Prostate gland (tissue), 2 donors: ENCODE results near the gene MRC1.

ENCODE experiments used
- POLR2AphosphoS5 ChIP-seq: sonication (generic); formaldehyde crosslinking; IDR thresholded peaks from one replicate; pipeline ENCODE4 v1.6.1; 2017; ENCODE audit warnings: antibody characterized with exemption
- TF ChIP-seq, protein P1 (sequence below), 4 experiments: fragments of 200-600 bp in 2 of 4; fragments of 450-650 bp in 2 of 4; sonication (generic) in 2 of 4; IDR thresholded peaks; 1 replicate in 3 of 4; 2 replicates in 1 of 4; pipeline ENCODE4 v1.5.1; 2016 to 2019; ENCODE audit warnings: antibody characterized with exemption in 4 of 4, mild to moderate bottlenecking in 2 of 4, moderate library complexity in 2 of 4

DNA sequence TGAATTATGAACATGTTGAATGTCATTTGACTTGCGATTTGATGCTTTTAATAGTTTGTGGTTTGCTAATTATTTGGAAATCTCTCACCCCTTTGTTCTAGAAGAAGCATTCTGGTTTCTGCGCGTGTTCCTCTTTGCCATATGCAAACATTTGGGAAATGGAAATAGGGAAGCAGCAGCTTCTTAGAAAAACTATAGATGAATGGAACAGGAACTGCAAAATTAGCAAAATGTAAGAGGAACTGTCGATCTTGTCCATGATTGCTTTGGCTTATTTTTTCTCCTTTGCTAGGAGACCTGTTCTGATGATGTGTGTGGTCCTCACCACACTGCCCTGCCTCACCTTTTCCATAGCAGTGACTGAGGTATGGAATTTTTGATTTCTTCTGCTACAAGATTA is 38.1 kb upstream of the MRC1 start:
- TF ChIP-seq, protein P1, sequence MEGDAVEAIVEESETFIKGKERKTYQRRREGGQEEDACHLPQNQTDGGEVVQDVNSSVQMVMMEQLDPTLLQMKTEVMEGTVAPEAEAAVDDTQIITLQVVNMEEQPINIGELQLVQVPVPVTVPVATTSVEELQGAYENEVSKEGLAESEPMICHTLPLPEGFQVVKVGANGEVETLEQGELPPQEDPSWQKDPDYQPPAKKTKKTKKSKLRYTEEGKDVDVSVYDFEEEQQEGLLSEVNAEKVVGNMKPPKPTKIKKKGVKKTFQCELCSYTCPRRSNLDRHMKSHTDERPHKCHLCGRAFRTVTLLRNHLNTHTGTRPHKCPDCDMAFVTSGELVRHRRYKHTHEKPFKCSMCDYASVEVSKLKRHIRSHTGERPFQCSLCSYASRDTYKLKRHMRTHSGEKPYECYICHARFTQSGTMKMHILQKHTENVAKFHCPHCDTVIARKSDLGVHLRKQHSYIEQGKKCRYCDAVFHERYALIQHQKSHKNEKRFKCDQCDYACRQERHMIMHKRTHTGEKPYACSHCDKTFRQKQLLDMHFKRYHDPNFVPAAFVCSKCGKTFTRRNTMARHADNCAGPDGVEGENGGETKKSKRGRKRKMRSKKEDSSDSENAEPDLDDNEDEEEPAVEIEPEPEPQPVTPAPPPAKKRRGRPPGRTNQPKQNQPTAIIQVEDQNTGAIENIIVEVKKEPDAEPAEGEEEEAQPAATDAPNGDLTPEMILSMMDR (IDR thresholded peaks at IDR 0.05), result no peak
- TF ChIP-seq POLR2AphosphoS5, result no peak
